ENCODE measurements around the gene CCNY. TPM values are rescaled to one million over a fixed set of nuclear protein-coding genes. Genes with fewer than 3 reads are reported as not detected.

The CCNY gene
- total RNA-seq, 2 experiments from 2014 or later: 42.2 to 48.8 TPM

GRCh38 chr10:35520996-35521395, 184.7 kb downstream of the CCNY start:
- no peaks in the 10 kb centered on the region for H3K27me3 Mint-ChIP-seq
- no peaks in the 10 kb centered on the region for H3K9me3 Mint-ChIP-seq
- H3K36me3 Mint-ChIP-seq (ENCODE audit: low read depth): no peaks in the 10 kb centered on the region
- no peak for TF ChIP-seq CTCF (IDR thresholded peaks at IDR 0.05)
- intact Hi-C loops (cut with micrococcal nuclease): no loop called here
- ChIA-PET CTCF (interaction anchor here (0.8 to 2.9 kb wide), 3 partner anchors 42 to 114 kb away, joined by 3 to 7 read pairs (median 3); no protein-coding TSS in a partner anchor), POLR2A (interaction anchor here (1.1 kb wide), 1 partner anchor 91 kb away, joined by 3 read pairs; no protein-coding TSS in a partner anchor)
- no peak for DNase-seq
- H3K4me1 Mint-ChIP-seq (ENCODE audit: low read depth): peaks cover 10% of the 10 kb centered on the region
- ATAC-seq: no peak
- H3K27ac Mint-ChIP-seq: no peak overlapping the region
- H3K4me3 Mint-ChIP-seq: no peak overlapping the region

- Mint-ChIP-seq H3K36me3 (ENCODE audit: low read depth) (no peaks in the 10 kb centered on the region), H3K9me3 (no peaks in the 10 kb centered on the region), H3K27ac (no peak overlapping the region), H3K27me3 (no peaks in the 10 kb centered on the region), H3K4me1 (ENCODE audit: low read depth) (peaks cover 3% of the 10 kb centered on the region), H3K4me3 (no peak overlapping the region)
- CTCF ChIA-PET: interaction anchor here (1.0 to 1.2 kb wide), 2 partner anchors 39 to 402 kb away, joined by 3 to 4 read pairs; no protein-coding TSS in a partner anchor
- intact Hi-C loops (cut with micrococcal nuclease): no loop called here
- TF ChIP-seq CTCF (IDR thresholded peaks at IDR 0.05): no peak
- no peak for DNase-seq
- POLR2A ChIA-PET: no interaction called here
- no peak for ATAC-seq
These were observed 187.4 kb downstream of the CCNY start for GRCh38 chr10:35523670-35524225.

GRCh38 chr10:35526746-35527145, 190.4 kb downstream of the CCNY start:
- peaks cover 23% of the 10 kb centered on the region for H3K36me3 Mint-ChIP-seq (ENCODE audit: low read depth)
- DNase-seq: no peak
- no peak for ATAC-seq
- peaks cover 3% of the 10 kb centered on the region for H3K4me1 Mint-ChIP-seq (ENCODE audit: low read depth)
- CTCF ChIA-PET: no interaction called here
- no peak for TF ChIP-seq CTCF (IDR thresholded peaks at IDR 0.05)
- intact Hi-C loops (cut with micrococcal nuclease): no loop called here
- no peaks in the 10 kb centered on the region for H3K9me3 Mint-ChIP-seq
- H3K4me3 Mint-ChIP-seq: no peak overlapping the region
- H3K27me3 Mint-ChIP-seq: no peaks in the 10 kb centered on the region
- POLR2A ChIA-PET: no interaction called here
- H3K27ac Mint-ChIP-seq: no peak overlapping the region

- H3K9me3 Mint-ChIP-seq: peaks cover 20% of the 10 kb centered on the region
- H3K27ac Mint-ChIP-seq: no peak overlapping the region
- DNase-seq: no peak
- CTCF ChIA-PET: interaction anchor here (1.3 kb wide), 1 partner anchor 31 kb away, joined by 4 read pairs; no protein-coding TSS in a partner anchor
- POLR2A ChIA-PET: no interaction called here
- intact Hi-C loops (cut with micrococcal nuclease): no loop called here
- no peak for TF ChIP-seq CTCF (IDR thresholded peaks at IDR 0.05)
- no peak overlapping the region for H3K4me3 Mint-ChIP-seq
- H3K4me1 Mint-ChIP-seq (ENCODE audit: low read depth): no peaks in the 10 kb centered on the region
- H3K27me3 Mint-ChIP-seq: no peaks in the 10 kb centered on the region
- H3K36me3 Mint-ChIP-seq (ENCODE audit: low read depth): peaks cover 72% of the 10 kb centered on the region
- ATAC-seq: no peak
These were observed 195.8 kb downstream of the CCNY start for GRCh38 chr10:35532141-35532540.

DNA sequence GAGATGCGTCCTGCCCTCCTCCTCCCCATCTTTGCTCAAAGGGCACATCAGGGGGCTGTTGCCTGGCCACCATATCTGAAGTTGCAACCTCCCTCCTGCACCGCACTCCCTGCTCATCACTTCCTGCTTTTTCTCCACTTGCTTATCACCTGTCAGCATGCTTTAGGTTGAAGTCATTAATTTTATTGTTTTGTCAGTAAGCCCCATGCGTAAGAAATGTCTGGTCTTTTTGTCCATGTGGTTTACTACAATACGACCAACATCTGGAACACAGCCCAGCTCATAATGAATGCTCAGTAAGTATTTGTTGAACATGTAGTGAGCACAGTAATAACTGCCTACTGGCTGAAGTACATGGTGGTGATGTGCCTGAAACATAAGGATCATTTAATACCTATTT, 197.3 kb downstream of the CCNY start:
- TF ChIP-seq CTCF (IDR thresholded peaks at IDR 0.05): no peak
- POLR2A ChIA-PET: no interaction called here
- no peak overlapping the region for H3K4me3 Mint-ChIP-seq
- ATAC-seq (no peak), DNase-seq (no peak)
- CTCF ChIA-PET: no interaction called here
- no peak overlapping the region for H3K27ac Mint-ChIP-seq
- peaks cover 4% of the 10 kb centered on the region for H3K4me1 Mint-ChIP-seq (ENCODE audit: low read depth)
- intact Hi-C loops (cut with micrococcal nuclease): no loop called here
- H3K27me3 Mint-ChIP-seq: no peaks in the 10 kb centered on the region
- peaks cover 85% of the 10 kb centered on the region for H3K36me3 Mint-ChIP-seq (ENCODE audit: low read depth)
- H3K9me3 Mint-ChIP-seq: peaks cover 27% of the 10 kb centered on the region

Measured in activated CD8-positive, alpha-beta T cell treated with anti-CD3 and anti-CD28 coated beads for 36 hours (primary cell).